ENCODE results near the gene EID2. TPM values are rescaled to one million over a fixed set of nuclear protein-coding genes. Genes with fewer than 3 reads are reported as not detected.
A peak's percentile ranks its signal among the peaks of the same experiment; 100 is the strongest.

The EID2 gene
- total and polyA plus RNA-seq, 2 of the 8 experiments (the other 6 are each of a cell fraction or from before 2014, with no cell fraction given), result 7.8 to 29.6 TPM

DNA sequence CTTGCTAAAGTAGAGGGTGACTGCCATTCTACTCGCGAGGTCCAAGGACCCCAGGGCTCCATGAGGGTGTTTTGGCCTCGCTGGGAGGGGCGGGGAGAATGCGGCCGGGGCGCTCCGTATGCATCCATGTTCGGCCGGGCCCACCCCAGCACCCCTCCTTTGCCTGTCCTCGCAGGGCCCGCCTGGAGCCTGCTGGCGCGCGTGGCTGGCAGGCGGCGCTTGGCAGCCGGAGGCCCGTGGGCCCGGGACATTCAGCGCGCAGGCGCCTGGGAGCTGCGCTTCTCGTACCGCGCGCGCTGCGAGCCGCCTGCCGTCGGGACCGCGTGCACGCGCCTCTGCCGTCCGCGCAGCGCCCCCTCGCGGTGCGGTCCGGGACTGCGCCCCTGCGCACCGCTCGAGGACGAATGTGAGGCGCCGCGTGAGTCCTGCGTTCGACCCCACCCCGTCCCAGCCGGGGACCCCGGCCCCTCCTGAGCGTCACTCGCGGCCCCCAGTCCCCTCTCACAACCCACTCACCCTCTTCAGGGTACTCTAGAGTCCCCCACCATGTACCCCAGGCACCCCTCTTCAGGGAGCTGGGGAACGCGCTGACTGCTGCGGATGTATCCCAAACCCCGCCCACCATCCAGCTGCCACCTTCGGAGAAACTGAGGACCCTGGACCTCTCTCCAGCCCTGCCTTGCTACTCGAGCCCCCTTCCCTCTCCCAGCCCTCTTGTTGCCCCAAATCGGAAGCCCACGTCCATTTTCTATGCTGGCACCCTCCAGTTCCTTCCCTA, 37.1 kb downstream of the EID2 start (continued):
- TF ChIP-seq RBBP5 (IDR thresholded peaks at IDR 0.05; ENCODE audit: borderline replicate concordance, low read depth, low read length) (0 out of 2 replicates have a peak, but pooled peaks have one; percentile 54), FOSL1 (IDR thresholded peaks at IDR 0.05; ENCODE audit: insufficient read depth, low read depth, low read length) (no peak), ASH2L (IDR thresholded peaks at IDR 0.05; ENCODE audit: low read length) (no peak), HDAC2 (IDR thresholded peaks at IDR 0.05; ENCODE audit: borderline replicate concordance in 1 of 2, low read depth in 2 of 2, low read length in 2 of 2) (peak in 1 of 2 experiments; percentile 64; a peak in 1 of 4 replicates), POU5F1 (IDR thresholded peaks at IDR 0.05; ENCODE audit: low read depth, low read length) (no peak), TAF7 (optimal IDR thresholded peaks at IDR 0.05; ENCODE audit: borderline replicate concordance, low read depth, low read length) (no peak), POLR2A (IDR thresholded peaks at IDR 0.05; ENCODE audit: control extremely low read depth in 1 of 2, low read depth in 2 of 2, low read length in 2 of 2) (no peak)
